HG02885 (cell line): ENCODE data around the gene MAB21L3.
A peak's percentile ranks its signal among the peaks of the same experiment; 100 is the strongest.
"Not testable (repeated sequence)": the region's sequence is repeated elsewhere in the genome, so short reads cannot be mapped to it uniquely, and the experiment has no call there.

Source experiments
- ATAC-seq: cut with Tn5 transposase; IDR thresholded peaks from one replicate; pipeline ENCODE4 v1.9.1; 2021; ENCODE audit warnings: mild to moderate bottlenecking; ENCODE audit not compliant: unreplicated experiment, poor library complexity

MAB21L3 gene

DNA sequence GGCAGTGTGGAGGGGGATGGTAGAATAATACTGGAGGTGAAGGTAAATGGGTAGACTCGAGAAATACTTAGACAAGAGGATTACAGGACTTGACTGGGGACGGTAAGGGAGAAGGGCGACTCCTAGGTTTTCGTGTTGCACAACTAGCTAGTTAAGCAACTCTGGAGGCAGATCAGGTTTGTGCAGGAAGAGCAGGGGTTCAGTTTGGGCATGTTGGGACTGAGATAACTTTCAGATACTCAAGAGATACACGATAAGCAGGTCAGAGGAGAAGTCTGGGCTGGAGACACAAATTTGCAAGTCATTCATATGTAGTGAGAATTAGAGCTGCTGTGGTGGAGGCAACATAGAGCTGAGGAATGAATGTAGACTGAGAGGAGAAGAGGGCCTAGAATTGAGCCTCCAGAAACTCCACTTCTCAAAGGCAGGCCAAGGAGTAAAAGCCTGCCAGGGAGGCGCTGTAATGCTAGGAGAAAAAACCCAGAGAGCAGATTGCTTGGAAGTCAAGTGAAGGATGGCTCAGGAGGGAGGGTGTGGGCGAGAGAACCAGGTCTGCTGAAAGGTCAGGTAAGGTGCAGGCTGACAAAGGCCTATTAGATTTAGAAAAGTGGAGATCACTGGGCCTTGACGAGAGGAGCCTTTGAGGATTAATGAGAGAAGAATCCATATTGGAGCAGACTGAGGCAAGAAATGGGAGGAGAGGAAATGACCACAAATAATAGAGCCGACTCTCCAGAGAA is 20.8 kb downstream of the MAB21L3 start:
- no peak for ATAC-seq

DNA sequence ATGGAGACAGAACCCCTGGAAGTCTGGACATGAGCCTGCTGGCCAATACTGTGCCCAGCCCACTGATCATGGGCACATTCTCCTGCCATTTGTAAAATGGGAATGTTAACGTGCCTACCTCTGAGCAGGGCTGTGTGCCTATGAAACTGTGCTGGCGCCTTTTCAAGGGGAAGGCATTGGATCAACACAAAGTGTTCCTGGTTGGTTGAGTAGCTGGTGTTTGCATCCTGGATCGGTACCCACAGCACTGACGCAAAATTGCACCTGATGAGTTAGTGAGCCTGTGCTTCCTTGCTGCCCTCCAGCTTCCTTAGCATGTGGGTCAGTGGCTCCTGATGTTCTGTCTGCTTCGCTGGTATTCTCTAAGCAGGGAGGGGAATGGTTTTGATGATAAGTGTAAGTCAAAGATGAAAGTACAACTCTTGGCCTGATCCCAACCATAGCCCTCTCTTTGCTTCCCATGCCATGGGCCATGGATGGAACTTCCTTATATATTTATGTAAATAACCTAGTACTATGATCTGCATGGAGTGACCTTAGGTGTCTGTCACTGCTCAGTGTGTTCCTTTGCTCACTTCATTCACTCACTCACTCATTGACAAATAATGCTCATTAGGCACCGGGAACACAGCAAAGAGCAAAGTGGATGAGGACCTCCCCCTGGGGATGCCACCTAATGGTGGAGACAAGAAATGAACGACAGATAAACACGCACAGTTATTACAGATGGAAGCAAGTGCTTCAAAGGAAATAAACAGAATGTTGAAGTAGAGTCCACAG is 22.7 kb downstream of the MAB21L3 start:
- no peak for ATAC-seq

DNA sequence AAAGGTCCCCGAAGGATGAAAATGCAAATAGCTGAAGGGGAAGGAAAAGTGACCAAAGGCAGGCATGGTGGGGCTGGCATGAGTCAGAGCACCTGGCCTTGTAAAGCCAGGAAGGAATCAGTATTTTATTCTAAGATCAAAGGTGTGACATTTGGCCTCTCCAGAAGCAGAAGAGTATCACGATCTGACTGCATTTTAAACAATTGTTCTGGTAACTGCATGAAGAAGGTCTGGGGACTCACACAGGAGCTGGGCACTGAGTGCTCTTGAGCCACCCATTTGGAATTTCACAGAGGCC is 23.2 kb downstream of the MAB21L3 start:
- no peak for ATAC-seq

DNA sequence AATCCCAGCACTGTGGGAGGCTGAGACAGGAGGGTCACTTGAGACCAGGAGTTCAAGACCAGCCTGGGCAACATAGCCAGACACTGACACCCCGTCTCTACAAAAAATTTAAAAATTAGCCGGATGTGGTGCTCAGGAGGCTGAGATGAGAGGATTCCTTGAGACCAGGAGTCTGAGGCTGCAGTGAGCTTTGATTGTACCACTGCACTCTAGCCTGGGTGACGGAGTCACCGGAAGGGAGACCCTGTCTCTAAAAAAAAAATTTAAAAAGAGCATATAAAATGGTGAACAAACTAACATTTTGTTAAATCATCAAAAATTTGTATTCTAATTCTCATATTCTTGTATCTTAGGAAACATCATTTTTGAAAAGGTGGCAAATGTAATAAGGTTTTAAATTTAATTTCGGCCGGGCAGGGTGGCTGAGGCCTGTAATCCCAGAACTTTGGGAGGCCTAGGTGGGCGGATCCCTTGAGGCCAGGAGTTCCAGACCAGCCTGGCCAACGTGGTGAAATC is 27.1 kb downstream of the MAB21L3 start:
- no peak for ATAC-seq

DNA sequence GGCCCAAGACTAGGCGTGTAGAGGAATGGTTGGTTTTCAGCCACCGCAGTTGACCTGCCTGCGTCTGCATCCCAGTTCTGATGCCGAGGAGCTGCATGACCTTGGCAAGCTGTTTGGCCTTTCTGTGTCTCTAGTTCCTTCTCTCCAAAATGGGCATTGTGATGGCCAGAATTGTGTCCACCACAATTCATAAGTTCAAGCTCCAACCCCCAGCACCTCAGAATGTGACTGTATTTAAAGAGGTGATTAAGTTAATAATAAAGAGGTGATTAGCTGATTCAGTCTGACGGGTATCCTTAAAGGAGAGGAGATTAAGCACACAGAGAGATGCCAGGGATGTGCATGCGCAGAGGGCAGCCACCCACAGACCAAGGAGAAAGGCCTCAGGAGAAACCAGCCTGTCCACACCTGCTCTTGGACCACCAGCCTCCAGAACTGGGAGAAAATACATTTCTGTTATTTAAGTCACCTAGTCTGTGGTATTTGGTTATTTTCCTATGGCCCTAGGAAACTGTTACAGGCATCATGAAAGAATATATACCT is 28.5 kb downstream of the MAB21L3 start:
- ATAC-seq = no peak

DNA sequence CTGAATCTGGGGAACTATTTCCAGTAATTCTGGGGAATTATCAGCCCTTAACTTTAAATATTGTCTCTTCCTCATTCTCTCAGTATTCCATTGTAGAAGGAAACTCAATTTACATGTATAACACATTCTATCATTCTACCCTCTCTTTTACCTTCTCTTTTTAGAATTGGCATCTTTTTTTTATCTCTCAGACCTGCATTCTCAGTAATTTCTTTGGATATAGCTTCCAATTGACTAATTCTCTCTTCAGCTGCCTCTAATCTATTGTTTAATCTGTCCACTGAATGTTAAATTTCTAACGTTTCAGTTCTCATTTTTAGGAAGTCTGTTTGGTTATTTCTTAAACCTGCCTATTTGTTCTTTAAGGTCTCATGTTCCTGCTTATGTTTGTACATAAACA is 33.0 kb downstream of the MAB21L3 start:
- ATAC-seq = no peak

DNA sequence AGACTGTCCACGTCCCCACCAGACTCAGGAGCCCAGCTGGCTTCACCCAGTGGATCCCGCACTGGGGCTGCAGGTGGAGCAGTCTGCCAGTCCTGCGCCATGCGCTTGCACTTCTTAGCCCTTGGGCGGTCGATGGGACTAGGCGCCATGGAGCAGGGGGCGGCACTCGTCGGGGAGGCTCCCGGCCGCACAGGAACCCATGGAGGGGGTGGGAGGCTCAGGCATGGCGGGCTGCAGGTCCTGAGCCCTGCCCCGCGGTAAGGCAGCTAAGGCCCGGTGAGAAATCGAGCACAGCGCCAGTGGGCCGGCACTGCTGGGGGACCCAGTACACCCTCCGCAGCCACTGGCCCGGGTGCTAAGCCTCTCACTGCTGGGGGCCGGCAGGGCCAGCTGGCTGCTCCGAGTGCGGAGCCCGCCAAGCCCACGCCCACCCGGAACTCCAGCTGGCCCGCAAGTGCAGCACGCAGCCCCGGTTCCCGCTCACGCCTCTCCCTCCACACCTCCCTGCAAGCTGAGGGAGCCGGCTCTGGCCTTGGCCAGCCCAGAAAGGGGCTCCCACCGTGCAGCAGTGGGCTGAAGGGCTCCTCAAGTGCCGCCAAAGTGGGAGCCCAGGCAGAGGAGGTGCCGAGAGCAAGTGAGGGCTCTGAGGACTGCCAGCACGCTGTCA is 35.4 kb downstream of the MAB21L3 start:
- ATAC-seq = not testable (repeated sequence)

DNA sequence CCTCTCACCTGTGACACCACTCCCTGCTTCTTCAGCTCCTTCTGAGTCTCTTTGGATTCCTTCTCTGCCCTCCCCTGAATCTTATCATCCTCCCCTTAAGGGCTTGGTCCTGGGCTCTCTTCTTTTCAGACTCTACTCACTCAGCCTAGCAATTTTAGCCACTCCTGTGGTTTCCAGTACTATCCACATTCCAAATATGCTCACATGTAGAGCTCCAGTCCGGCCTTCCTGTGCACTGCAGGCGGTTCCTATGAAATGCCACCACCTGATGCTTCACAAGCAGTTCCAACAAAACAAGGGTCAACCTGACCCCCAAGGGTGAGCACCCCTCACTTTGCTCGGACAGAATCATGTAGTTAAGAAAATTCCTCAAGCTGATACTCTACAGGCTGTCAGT is 35.9 kb downstream of the MAB21L3 start:
- no peak for ATAC-seq

DNA sequence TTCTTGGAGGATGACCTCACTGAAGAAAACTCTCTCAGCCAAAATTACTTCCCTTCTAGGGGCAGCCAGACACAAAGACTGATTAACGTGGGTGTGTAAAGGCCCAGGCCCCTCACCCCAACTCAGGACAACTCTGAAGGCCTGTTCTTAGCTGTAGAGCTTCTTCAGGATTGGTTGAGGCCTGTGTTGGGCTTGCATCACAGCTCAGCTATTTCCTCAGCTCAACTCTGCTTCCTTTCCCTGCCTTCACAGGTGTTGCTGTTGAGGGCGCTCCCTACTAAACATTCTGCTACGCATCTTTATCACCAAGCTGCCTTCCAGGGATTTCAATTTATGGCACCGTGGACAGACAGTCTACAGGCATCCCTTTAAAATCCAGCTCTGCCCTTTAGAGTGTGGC is 36.8 kb downstream of the MAB21L3 start:
- ATAC-seq = no peak

DNA sequence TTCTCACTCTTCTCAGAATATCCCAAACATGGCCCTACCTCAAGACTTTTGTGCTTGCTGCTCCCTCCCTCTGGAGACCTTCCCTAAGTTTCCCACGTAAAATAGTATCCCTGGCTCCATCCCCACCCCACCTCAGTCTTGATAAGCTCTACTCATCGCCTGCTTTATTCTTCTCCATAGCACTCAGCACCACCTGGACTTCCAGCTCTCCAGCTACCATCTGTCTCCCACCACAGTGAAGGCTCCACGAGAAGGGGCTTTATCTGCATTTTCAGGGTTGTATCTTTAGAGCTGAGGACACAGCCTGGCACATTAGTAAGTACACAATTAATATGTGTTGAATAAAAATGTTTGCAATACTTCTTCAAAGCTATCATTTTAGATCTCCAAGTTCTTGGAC is 37.8 kb downstream of the MAB21L3 start:
- no peak for ATAC-seq

DNA sequence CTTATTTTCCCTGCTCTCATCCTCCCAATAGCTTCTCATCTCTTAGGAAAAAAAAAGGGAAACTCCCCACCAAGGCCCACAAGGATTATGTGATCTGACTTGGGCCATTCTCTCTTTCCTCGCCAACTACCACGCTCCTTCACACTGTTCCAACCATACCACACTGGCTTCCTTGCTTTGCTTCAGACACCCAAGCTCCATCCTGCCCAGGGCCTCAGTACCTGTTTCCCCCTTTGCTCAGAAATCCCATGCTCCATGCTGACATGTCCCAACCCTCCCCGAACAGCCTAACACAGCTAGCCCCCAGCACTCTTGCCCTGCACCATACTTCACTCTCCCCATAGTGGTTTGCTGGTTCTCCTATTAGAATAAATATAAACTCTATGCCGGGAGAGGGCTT is 39.2 kb downstream of the MAB21L3 start:
- no peak for ATAC-seq

DNA sequence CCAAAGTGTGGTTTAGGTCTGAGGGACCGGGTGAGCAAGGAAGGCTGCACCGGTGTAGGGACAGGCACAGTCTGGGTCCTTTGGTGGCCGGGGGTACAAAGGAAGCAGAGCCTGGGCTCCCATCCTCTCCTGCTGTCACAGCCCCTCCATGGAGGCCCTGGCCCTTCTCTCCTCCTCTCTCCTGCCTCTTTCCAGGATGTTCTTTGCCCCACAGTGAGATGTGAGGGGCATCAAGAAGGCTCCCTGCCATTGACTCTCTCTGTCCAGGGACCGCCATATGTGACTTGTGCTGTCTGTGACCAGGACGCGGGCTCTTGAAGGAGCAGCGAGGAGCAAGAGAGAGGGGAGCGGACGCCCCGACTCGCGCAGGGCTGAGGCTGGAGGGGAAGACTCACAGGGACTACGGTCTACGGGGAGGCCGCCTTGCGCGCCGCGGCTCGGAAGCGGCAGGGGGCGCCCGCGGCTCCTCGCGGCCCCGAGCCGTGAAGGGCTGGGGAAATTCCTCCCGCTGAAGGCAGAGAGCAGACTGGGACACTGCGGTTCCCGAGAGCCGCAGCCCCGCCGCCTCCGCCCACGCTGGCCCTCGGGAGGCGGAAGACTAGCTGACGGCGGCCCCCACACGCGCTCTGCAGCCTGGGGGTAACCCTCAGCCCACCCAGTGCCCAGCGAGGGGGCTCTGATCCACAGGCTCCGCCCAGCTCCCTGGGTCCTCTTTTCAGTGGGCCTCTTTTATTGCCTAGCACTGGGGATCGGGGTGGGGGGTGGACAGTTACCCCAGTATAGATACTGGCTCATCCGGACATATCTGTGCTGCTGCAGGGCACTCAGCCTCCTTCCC is 40.8 kb downstream of the MAB21L3 start:
- peak; percentile 98 for ATAC-seq

DNA sequence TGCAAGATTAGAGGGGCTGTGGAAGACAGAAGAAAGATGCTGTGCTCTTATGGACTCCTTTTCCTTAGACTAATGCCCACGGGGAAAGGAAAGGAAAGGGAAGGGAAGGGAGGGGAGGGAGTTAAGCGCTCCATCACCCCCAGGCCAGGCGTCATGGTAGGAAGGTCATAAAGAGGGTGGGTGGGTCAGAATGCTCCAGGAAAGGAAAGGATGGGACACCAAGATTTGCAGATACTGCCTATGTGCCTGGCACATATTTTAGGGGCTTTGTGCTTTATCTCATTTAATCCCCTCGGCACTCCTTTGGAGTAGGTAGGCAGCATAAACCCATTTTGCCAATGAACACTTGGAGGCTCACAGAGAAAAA is 41.4 kb downstream of the MAB21L3 start:
- no peak for ATAC-seq

DNA sequence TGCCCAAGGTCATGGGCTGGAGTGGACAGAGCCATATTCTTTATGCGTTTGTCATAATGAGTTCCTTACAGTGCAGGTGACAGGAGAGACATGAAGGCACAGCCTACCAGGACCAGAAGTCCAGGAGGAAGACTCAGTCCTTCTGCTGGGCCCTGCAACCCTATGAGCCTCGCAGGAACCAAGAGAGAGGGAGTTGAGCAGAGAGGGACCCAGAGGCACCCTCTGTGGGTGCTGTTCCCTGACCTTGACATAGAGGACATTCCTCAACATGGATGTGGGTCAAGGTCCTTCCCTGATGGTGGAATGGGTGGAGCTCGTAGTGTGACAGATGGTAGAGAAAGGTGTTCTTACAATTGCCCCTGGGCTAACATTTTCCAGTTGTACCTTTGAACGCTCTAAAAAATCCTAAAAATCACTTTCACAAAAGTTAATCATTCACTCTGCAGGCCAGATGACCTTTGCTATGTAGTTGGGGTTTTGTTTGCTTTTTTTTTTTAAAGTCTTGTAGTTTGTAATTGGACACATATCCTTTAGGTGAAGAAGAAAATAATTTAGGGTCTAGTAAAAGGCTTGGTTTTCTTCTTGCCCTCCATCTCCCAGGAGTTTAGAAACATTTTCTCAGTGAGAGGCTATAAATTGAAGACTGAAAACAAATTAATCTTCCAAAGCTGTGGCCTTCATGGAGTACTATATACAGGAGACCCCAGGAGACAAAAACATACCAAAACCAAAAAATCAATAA is 41.9 kb downstream of the MAB21L3 start:
- ATAC-seq = no peak

DNA sequence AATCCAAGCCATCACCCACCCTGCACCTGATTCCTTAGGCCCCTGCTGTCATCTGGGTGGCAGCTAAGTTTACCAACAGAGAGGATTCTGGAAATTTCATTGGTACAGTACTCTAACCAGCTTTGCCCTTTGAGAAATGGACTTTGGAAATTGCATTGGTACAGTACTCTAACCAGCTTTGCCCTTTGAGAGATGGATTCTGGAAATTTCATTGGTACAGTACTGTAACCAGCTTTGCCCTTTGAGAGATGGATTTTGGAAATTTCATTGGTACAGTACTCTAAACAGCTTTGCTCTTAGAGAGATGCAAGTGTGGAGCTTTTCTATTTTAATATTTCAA is 42.5 kb downstream of the MAB21L3 start:
- ATAC-seq = no peak

DNA sequence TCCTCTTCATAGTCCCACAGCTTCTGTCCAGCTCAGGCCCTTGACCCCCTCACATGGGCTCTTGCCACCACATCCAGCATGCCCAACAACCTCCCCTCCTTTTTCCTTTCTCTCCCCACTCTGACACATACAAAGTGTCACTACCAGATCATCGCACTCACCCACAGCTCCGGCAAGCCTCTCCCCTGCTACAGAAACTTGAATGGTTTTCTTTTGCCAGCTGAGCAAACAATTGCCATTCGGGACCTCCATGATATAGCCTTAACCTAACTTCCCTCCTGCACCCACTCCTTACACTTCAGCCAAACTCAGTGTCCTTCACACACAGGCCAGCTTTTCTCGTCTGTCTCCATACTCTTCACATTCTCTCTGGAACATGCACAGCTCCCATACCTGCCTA is 43.3 kb downstream of the MAB21L3 start:
- ATAC-seq = no peak

DNA sequence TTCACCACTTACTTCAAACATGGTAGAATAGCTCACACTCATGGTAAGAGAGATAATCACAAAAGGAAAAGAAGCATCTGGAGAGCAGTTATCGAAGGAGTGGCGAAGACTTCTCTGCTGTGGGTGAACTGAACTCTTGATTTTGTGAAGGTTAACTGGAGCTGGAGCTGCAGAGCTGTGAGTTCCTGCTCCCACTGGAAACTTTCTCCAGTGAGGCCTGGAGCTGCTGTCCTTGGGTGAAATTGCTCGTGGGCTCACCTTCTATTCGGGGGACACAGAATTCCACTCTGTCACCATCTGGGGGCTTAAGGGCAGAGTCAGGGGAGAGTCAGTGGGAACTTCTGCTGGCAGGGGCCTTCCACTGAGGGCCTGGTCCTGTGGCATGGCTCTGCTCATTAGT is 45.9 kb downstream of the MAB21L3 start:
- no peak for ATAC-seq

DNA sequence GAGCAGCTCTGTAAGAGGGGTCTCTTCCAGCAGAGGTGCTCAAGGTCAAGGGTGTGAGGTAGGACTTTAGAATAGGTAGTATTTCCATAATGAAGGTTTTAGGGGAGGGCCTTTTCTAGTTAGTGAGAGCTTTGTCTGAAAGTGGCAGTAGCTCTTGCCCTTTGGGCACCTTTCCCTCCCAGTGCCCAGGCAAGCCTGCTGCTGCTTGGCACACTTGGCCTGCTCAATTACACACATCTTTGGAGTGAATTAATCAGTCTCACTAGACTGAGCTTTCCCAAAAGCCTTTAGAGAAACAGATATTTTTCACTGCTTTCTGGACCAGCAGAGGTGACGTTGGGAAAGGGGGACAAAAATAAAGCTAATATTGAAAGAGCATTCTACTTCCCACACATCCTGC is 48.0 kb downstream of the MAB21L3 start:
- ATAC-seq = no peak

DNA sequence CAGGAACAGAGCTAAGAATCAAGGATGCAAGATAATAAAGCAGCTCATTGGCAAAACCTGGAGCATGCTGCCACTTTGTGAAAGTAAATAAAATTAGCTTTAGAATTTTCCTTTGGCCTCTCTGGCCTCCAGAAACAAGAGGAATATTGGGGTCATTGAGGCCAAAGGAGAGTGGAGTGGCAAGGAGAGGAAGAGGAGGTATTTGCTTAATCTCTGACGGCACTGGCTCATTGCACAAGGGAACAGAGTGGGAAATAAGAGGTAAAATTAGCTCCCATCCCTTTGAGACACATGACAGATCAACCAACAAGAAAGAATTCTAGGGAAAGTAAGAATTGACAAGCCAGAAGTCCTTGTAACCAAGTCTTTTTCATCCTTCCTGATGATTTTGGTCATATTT is 48.4 kb downstream of the MAB21L3 start:
- no peak for ATAC-seq

DNA sequence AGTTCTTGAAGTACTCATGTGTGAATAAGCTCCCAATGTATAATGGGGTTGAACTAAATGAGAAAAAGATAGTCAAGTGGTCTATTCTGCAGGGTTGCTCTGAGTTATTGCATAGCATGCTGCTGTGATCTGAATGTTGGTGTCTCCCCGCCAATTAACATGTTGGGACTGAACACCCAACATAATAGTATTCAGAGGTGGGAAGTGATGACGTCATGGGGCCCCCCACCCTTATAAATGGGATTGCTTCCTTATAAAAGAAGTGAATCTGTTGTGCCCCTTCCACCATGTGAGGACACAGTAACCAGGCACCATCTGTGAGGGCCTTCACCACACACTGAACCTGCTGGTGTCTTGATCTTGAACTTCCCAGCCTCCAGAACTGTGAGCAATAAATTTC is 50.2 kb downstream of the MAB21L3 start:
- ATAC-seq = no peak
